Panc1 (cell line): ENCODE results near the gene LRP1B. TPM values are rescaled to one million over a fixed set of nuclear protein-coding genes. Genes with fewer than 3 reads are reported as not detected.

Experiments
- ATAC-seq: fragments of 200-7000 bp; cut with Tn5 transposase; 2 replicates; pipeline ENCODE4 v1.9.1; 2020; ENCODE audit warnings: mild to moderate bottlenecking, moderate library complexity
- BruUV-seq: library from RNA; stranded (reverse); fragments of 400-500 nt; replicated peaks from 2 replicates; lab custom pipeline; 2021; lab: Mats Ljungman, UMichigan
- CTCF ChIA-PET: fragments of 300-600 bp; sonication (Branson Sonifier 250); formaldehyde crosslinking; loops from one replicate; lab custom pipeline; 2022; ENCODE audit warnings: antibody characterized with exemption; lab: Charles Lee
- POLR2A ChIA-PET: fragments of 300-600 bp; sonication (Branson Sonifier 250); formaldehyde crosslinking; loops from one replicate; lab custom pipeline; 2022; ENCODE audit warnings: antibody characterized with exemption; lab: Charles Lee
- DNase-seq: peaks from one replicate; pipeline ENCODE4 v3.0.0-alpha.2; 2010; ENCODE audit warnings: low read depth, low spot score
- H3K27ac ChIP-seq: 2 replicates; pipeline ENCODE4 v1.5.1; 2011; ENCODE audit warnings: mild to moderate bottlenecking, low read length, inconsistent platforms
- H3K27me3 ChIP-seq: fragments of 200-500 bp; sonication (Bioruptor generic); 2 replicates; pipeline ENCODE4 v1.6.0; 2014; ENCODE audit warnings: low read length, inconsistent platforms; ENCODE audit not compliant: control insufficient read depth, insufficient read depth
- H3K36me3 ChIP-seq: fragments of 200-500 bp; sonication (Bioruptor generic); 2 replicates; pipeline ENCODE4 v1.5.1; 2014; ENCODE audit warnings: inconsistent platforms, mild to moderate bottlenecking, low read length, moderate library complexity; ENCODE audit not compliant: control insufficient read depth, insufficient read depth
- H3K4me1 ChIP-seq: 2 replicates; pipeline ENCODE4 v1.5.1; 2011; ENCODE audit warnings: inconsistent platforms, mild to moderate bottlenecking, low read length, moderate library complexity; ENCODE audit not compliant: control insufficient read depth, insufficient read depth
- H3K4me3 ChIP-seq, 2 experiments: 2 replicates each; pipeline ENCODE4 v1.5.1; 2011 to 2012; ENCODE audit warnings: low read depth in 2 of 2, low read length in 2 of 2, mild to moderate bottlenecking in 2 of 2, inconsistent platforms in 1 of 2, moderate library complexity in 1 of 2
- H3K9me3 ChIP-seq: fragments of 200-500 bp; sonication (Bioruptor generic); 2 replicates; pipeline ENCODE4 v1.5.1; 2014; ENCODE audit warnings: low read depth, mild to moderate bottlenecking, inconsistent platforms, low read length, moderate library complexity; ENCODE audit not compliant: control insufficient read depth, insufficient read depth
- POLR2AphosphoS5 ChIP-seq: IDR thresholded peaks from 2 replicates; pipeline ENCODE4 v1.6.1; 2012; ENCODE audit warnings: mild to moderate bottlenecking, low read depth, low read length, moderate library complexity
- SIN3A ChIP-seq: IDR thresholded peaks from 2 replicates; pipeline ENCODE4 v1.6.1; 2012; ENCODE audit warnings: low read depth, mild to moderate bottlenecking, low read length, moderate library complexity, borderline replicate concordance; ENCODE audit not compliant: insufficient read depth
- TCF7L2 ChIP-seq: IDR thresholded peaks from 2 replicates; pipeline ENCODE4 v1.6.1; 2011; ENCODE audit warnings: mild to moderate bottlenecking, low read depth, low read length, inconsistent platforms
- in situ Hi-C: cut with HindIII; loops from 2 replicates; pipeline ENCODE4 v1.10.0; 2016; ENCODE audit warnings: low sequenced_read_pairs, low pct_unique_long_range_greater_than_20kb
- intact Hi-C: fragments of 100-400 bp; cut with micrococcal nuclease; formaldehyde crosslinking; loops from one replicate; pipeline ENCODE4 v1.10.0; 2022; ENCODE audit not compliant: unreplicated experiment
- total RNA-seq: library from RNA; stranded (reverse); gene quantifications from one replicate; pipeline ENCODE4 v1.2.1, GENCODE V29; 2021; ENCODE audit not compliant: unreplicated experiment
- TF ChIP-seq, protein P1 (sequence below), 2 experiments: IDR thresholded peaks; 2 replicates each; pipeline ENCODE4 v1.6.1; 2011 to 2012; ENCODE audit warnings: low read depth in 2 of 2, control low read depth in 1 of 2, low read length in 1 of 2, mild to moderate bottlenecking in 1 of 2, moderate library complexity in 1 of 2; ENCODE audit not compliant: insufficient read depth in 1 of 2
- TF ChIP-seq, protein P2 (sequence below): fragments of 450-650 bp; IDR thresholded peaks from 2 replicates; pipeline ENCODE4 v1.5.1; 2017; ENCODE audit warnings: mild to moderate bottlenecking

Gene LRP1B
- total RNA-seq, 1 experiment from 2014 or later = 0.54 TPM

DNA sequence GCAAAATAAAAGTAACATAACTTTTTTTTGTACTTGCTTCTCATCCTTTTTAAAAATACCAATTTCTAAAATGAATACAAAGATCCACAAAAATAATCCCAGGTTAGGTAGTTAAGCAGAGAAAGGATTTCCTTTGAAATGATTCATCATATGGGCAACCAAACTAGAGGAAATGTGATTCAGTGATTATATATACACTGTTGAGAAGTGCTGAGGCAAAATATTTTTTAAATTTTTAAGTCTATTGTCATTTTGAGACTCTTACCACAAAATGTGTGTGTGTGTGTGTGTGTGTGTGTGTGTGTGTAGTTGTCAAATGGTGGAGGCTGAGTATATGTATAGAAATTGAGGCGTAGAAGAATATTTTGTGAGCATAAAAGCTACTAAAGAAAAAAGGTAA lies 1075.3 kb downstream of the LRP1B start:
- TF ChIP-seq POLR2AphosphoS5 = no peak
- TF ChIP-seq, protein P1, sequence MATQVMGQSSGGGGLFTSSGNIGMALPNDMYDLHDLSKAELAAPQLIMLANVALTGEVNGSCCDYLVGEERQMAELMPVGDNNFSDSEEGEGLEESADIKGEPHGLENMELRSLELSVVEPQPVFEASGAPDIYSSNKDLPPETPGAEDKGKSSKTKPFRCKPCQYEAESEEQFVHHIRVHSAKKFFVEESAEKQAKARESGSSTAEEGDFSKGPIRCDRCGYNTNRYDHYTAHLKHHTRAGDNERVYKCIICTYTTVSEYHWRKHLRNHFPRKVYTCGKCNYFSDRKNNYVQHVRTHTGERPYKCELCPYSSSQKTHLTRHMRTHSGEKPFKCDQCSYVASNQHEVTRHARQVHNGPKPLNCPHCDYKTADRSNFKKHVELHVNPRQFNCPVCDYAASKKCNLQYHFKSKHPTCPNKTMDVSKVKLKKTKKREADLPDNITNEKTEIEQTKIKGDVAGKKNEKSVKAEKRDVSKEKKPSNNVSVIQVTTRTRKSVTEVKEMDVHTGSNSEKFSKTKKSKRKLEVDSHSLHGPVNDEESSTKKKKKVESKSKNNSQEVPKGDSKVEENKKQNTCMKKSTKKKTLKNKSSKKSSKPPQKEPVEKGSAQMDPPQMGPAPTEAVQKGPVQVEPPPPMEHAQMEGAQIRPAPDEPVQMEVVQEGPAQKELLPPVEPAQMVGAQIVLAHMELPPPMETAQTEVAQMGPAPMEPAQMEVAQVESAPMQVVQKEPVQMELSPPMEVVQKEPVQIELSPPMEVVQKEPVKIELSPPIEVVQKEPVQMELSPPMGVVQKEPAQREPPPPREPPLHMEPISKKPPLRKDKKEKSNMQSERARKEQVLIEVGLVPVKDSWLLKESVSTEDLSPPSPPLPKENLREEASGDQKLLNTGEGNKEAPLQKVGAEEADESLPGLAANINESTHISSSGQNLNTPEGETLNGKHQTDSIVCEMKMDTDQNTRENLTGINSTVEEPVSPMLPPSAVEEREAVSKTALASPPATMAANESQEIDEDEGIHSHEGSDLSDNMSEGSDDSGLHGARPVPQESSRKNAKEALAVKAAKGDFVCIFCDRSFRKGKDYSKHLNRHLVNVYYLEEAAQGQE (IDR thresholded peaks at IDR 0.05; ENCODE audit: insufficient read depth in 1 of 2, low read depth in 2 of 2, low read length in 1 of 2) = no peak
- no peak for TF ChIP-seq TCF7L2
- no peak for TF ChIP-seq SIN3A
- TF ChIP-seq, protein P2, sequence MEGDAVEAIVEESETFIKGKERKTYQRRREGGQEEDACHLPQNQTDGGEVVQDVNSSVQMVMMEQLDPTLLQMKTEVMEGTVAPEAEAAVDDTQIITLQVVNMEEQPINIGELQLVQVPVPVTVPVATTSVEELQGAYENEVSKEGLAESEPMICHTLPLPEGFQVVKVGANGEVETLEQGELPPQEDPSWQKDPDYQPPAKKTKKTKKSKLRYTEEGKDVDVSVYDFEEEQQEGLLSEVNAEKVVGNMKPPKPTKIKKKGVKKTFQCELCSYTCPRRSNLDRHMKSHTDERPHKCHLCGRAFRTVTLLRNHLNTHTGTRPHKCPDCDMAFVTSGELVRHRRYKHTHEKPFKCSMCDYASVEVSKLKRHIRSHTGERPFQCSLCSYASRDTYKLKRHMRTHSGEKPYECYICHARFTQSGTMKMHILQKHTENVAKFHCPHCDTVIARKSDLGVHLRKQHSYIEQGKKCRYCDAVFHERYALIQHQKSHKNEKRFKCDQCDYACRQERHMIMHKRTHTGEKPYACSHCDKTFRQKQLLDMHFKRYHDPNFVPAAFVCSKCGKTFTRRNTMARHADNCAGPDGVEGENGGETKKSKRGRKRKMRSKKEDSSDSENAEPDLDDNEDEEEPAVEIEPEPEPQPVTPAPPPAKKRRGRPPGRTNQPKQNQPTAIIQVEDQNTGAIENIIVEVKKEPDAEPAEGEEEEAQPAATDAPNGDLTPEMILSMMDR = no peak
- no peaks in the 10 kb centered on the region for H3K36me3 ChIP-seq
- H3K27me3 ChIP-seq = no peaks in the 10 kb centered on the region
- intact Hi-C loops (no loop called here), in situ Hi-C loops (no loop called here)
- BruUV-seq = no TSS peak
- H3K27ac ChIP-seq = no peak overlapping the region
- ChIA-PET CTCF (no interaction called here), POLR2A (no interaction called here)
- H3K9me3 ChIP-seq = no peaks in the 10 kb centered on the region
- H3K4me1 ChIP-seq = no peaks in the 10 kb centered on the region
- H3K4me3 ChIP-seq = no peak overlapping the region
- DNase-seq = no peak
- ATAC-seq = no peak

DNA sequence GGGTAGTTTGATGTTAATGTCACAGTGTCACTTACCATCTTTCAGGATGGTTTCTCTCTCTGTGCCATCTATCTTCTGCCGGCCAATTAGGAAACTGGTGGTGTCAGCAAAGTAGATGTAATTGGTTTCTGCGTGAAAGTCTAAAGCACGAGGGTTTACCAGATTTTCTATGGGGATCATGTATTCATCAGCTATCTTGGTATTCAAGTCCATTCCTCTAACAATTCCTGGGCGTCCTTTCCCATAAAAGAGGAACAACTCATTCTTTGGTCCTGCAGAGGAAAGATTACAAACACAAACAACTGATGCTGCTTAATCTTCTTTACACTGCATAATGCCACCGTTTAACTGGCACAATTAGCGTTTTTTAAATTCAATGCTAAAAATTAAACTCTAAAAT lies 1081.9 kb downstream of the LRP1B start:
- no peak for DNase-seq
- ChIA-PET POLR2A (no interaction called here), CTCF (no interaction called here)

More for the DNA sequence above, 1081.9 kb downstream of the LRP1B start:
- ATAC-seq = no peak
- in situ Hi-C loops (no loop called here), intact Hi-C loops (no loop called here)
- Histone ChIP-seq H3K27ac (no peak overlapping the region), H3K4me1 (no peaks in the 10 kb centered on the region), H3K9me3 (no peaks in the 10 kb centered on the region), H3K36me3 (no peaks in the 10 kb centered on the region), H3K4me3 (no peak overlapping the region), H3K27me3 (no peaks in the 10 kb centered on the region)
- BruUV-seq = no TSS peak
- TF ChIP-seq POLR2AphosphoS5 (no peak), TCF7L2 (no peak), SIN3A (no peak)
- TF ChIP-seq, protein P1 (IDR thresholded peaks at IDR 0.05; ENCODE audit: insufficient read depth in 1 of 2, low read depth in 2 of 2, low read length in 1 of 2) = no peak
- TF ChIP-seq, protein P2 = no peak
